Neural progenitor cell (in vitro differentiated cells): ENCODE data around the gene RAB37. TPM values are rescaled to one million over a fixed set of nuclear protein-coding genes. Genes with fewer than 3 reads are reported as not detected.

Source experiments
- DNase-seq: peaks from one replicate; pipeline ENCODE4 v3.0.0-alpha.2; 2016; ENCODE audit warnings: low spot score
- H2AFZ ChIP-seq: fragments of 200-600 bp; sonication (generic); replicated peaks from 2 replicates; pipeline ENCODE4 v1.6.1; 2016; ENCODE audit warnings: antibody characterized with exemption
- H3F3A ChIP-seq: fragments of 200-600 bp; sonication (generic); 2 replicates; pipeline ENCODE4 v1.6.1; 2016; ENCODE audit warnings: antibody characterized with exemption, low read depth
- H3K27ac ChIP-seq: fragments of 200-600 bp; sonication (generic); 2 replicates; pipeline ENCODE4 v1.5.1; 2016; ENCODE audit warnings: mild to moderate bottlenecking
- H3K27me3 ChIP-seq: fragments of 200-600 bp; sonication (generic); 2 replicates; pipeline ENCODE4 v1.6.1; 2016; ENCODE audit warnings: mild to moderate bottlenecking, moderate library complexity
- H3K36me3 ChIP-seq: fragments of 200-600 bp; sonication (generic); 2 replicates; pipeline ENCODE4 v1.5.1; 2016
- H3K4me1 ChIP-seq: fragments of 200-600 bp; sonication (generic); 2 replicates; pipeline ENCODE4 v1.6.1; 2016; ENCODE audit warnings: mixed run types
- H3K4me2 ChIP-seq: fragments of 200-600 bp; sonication (generic); 2 replicates; pipeline ENCODE4 v1.6.1; 2016
- H3K4me3 ChIP-seq: fragments of 200-600 bp; sonication (generic); 2 replicates; pipeline ENCODE4 v1.5.1; 2016
- H3K79me2 ChIP-seq: fragments of 200-600 bp; sonication (generic); 2 replicates; pipeline ENCODE4 v1.6.1; 2016; ENCODE audit warnings: low read depth
- H3K9ac ChIP-seq: fragments of 200-600 bp; sonication (generic); 2 replicates; pipeline ENCODE4 v1.6.1; 2016
- H3K9me3 ChIP-seq: fragments of 200-600 bp; sonication (generic); 2 replicates; pipeline ENCODE4 v1.5.1; 2016; ENCODE audit warnings: low read depth
- H4K20me1 ChIP-seq: fragments of 200-600 bp; sonication (generic); 2 replicates; pipeline ENCODE4 v1.6.1; 2016; ENCODE audit warnings: low read depth
- H3K27ac Mint-ChIP-seq: 3 replicates; pipeline ENCODE4 v1.8.0; 2021; ENCODE audit warnings: mixed read lengths
- H3K27me3 Mint-ChIP-seq: 2 replicates; pipeline ENCODE4 v1.8.0; 2022; ENCODE audit warnings: low read depth, mild to moderate bottlenecking, inconsistent platforms, moderate library complexity, mixed read lengths; ENCODE audit not compliant: insufficient read depth
- H3K36me3 Mint-ChIP-seq: 3 replicates; pipeline ENCODE4 v1.8.0; 2021; ENCODE audit warnings: mixed read lengths
- H3K4me1 Mint-ChIP-seq: 3 replicates; pipeline ENCODE4 v1.8.0; 2021; ENCODE audit warnings: mixed read lengths
- H3K4me3 Mint-ChIP-seq: 3 replicates; pipeline ENCODE4 v1.8.0; 2021; ENCODE audit warnings: mild to moderate bottlenecking, moderate library complexity, mixed read lengths
- H3K9me3 Mint-ChIP-seq: 3 replicates; pipeline ENCODE4 v1.8.0; 2020; ENCODE audit warnings: mixed read lengths
- CTCF ChIP-seq: fragments of 200-600 bp; sonication (generic); IDR thresholded peaks from 2 replicates; pipeline ENCODE4 v1.5.1; 2017; ENCODE audit warnings: antibody characterized with exemption, mild to moderate bottlenecking
- EZH2 ChIP-seq: fragments of 200-600 bp; sonication (generic); IDR thresholded peaks from 2 replicates; pipeline ENCODE4 v1.6.1; 2017; ENCODE audit warnings: antibody characterized with exemption, mild to moderate bottlenecking, moderate library complexity
- EZH2phosphoT487 ChIP-seq: fragments of 200-600 bp; sonication (generic); IDR thresholded peaks from 2 replicates; pipeline ENCODE4 v1.6.1; 2017; ENCODE audit warnings: antibody characterized with exemption
- total RNA-seq: library from RNA; depleted of rRNA; stranded (reverse); fragments of >200 nt; gene quantifications from 2 replicates; pipeline ENCODE4 v1.2.3, GENCODE V29; 2015; ENCODE audit warnings: low replicate concordance

Gene RAB37
- total RNA-seq, 1 donor from 2014 or later: 1.5 TPM

GRCh38 chr17:74761419-74761818 lies 24.4 kb downstream of the RAB37 start:
- Histone ChIP-seq H3F3A (peaks cover 39% of the 10 kb centered on the region), H2AFZ (no peak overlapping the region), H3K79me2 (peaks cover 94% of the 10 kb centered on the region), H3K4me2 (peak overlapping the region; percentile 72), H3K4me1 (peaks cover 79% of the 10 kb centered on the region), H3K36me3 (no peaks in the 10 kb centered on the region), H4K20me1 (peaks cover 49% of the 10 kb centered on the region), H3K4me3 (no peak overlapping the region), H3K9ac (no peak overlapping the region), H3K27me3 (no peaks in the 10 kb centered on the region), H3K27ac (peak overlapping the region; percentile 89), H3K9me3 (no peaks in the 10 kb centered on the region)
- Mint-ChIP-seq H3K9me3 (no peaks in the 10 kb centered on the region), H3K4me1 (peaks cover 59% of the 10 kb centered on the region), H3K27ac (peak overlapping the region; percentile 90), H3K36me3 (peaks cover 2% of the 10 kb centered on the region), H3K27me3 (peaks cover 2% of the 10 kb centered on the region), H3K4me3 (peak overlapping the region; percentile 66)
- DNase-seq: no peak
- TF ChIP-seq EZH2phosphoT487 (no peak), EZH2 (no peak), CTCF (no peak)

- H3K27me3 Mint-ChIP-seq: peaks cover 2% of the 10 kb centered on the region
- Histone ChIP-seq H2AFZ (no peak overlapping the region), H3K27ac (peak overlapping the region; percentile 46), H3K9ac (no peak overlapping the region), H3K36me3 (no peaks in the 10 kb centered on the region), H3K4me2 (no peak overlapping the region), H3K79me2 (peaks cover 90% of the 10 kb centered on the region), H3K4me3 (no peak overlapping the region), H3K4me1 (peaks cover 76% of the 10 kb centered on the region), H4K20me1 (peaks cover 43% of the 10 kb centered on the region), H3K27me3 (no peaks in the 10 kb centered on the region), H3K9me3 (no peaks in the 10 kb centered on the region), H3F3A (peaks cover 36% of the 10 kb centered on the region)
- H3K9me3 Mint-ChIP-seq: no peaks in the 10 kb centered on the region
- DNase-seq: no peak
- H3K4me3 Mint-ChIP-seq: no peak overlapping the region
- no peak overlapping the region for H3K27ac Mint-ChIP-seq
- H3K4me1 Mint-ChIP-seq: peaks cover 59% of the 10 kb centered on the region
- TF ChIP-seq CTCF (no peak), EZH2phosphoT487 (no peak), EZH2 (no peak)
- peaks cover 2% of the 10 kb centered on the region for H3K36me3 Mint-ChIP-seq
Observed at GRCh38 chr17:74761931-74762330, 24.9 kb downstream of the RAB37 start.

- peak; percentile 93 for DNase-seq
- peak overlapping the region; percentile 7 for H3K4me3 ChIP-seq
- peaks cover 57% of the 10 kb centered on the region for H3K4me1 Mint-ChIP-seq
- TF ChIP-seq CTCF: no peak
- TF ChIP-seq EZH2phosphoT487: no peak
- no peak for TF ChIP-seq EZH2
- H3K4me3 Mint-ChIP-seq: peak overlapping the region; percentile 68
- H3K4me2 ChIP-seq: peak overlapping the region; percentile 79
- peaks cover 38% of the 10 kb centered on the region for H3F3A ChIP-seq
- H3K36me3 ChIP-seq: no peaks in the 10 kb centered on the region
- H2AFZ ChIP-seq: no peak overlapping the region
- no peaks in the 10 kb centered on the region for H3K27me3 ChIP-seq
- peaks cover 57% of the 10 kb centered on the region for H3K4me1 ChIP-seq
- no peaks in the 10 kb centered on the region for H3K27me3 Mint-ChIP-seq
- H4K20me1 ChIP-seq: peaks cover 25% of the 10 kb centered on the region
- H3K9me3 Mint-ChIP-seq: no peaks in the 10 kb centered on the region
- peaks cover 71% of the 10 kb centered on the region for H3K79me2 ChIP-seq
- H3K9me3 ChIP-seq: no peaks in the 10 kb centered on the region
- peak overlapping the region; percentile 34 for H3K27ac ChIP-seq
- peaks cover 2% of the 10 kb centered on the region for H3K36me3 Mint-ChIP-seq
- peak overlapping the region; percentile 90 for H3K27ac Mint-ChIP-seq
- H3K9ac ChIP-seq: no peak overlapping the region
Observed at GRCh38 chr17:74763565-74764387, 26.7 kb downstream of the RAB37 start.
